Stimulated activated CD4-positive, alpha-beta T cell treated with anti-CD3 and anti-CD28 coated beads, TNF-alpha, amount 100 ng/mL, for 4 hours (primary cell): Measurements from ENCODE around the gene KLHL41.

Experiments used
- DNase-seq, 3 experiments: peaks; one replicate each; pipeline ENCODE4 v3.0.0-alpha.2; 2020; ENCODE audit warnings: low read depth in 3 of 3

The KLHL41 gene

DNA sequence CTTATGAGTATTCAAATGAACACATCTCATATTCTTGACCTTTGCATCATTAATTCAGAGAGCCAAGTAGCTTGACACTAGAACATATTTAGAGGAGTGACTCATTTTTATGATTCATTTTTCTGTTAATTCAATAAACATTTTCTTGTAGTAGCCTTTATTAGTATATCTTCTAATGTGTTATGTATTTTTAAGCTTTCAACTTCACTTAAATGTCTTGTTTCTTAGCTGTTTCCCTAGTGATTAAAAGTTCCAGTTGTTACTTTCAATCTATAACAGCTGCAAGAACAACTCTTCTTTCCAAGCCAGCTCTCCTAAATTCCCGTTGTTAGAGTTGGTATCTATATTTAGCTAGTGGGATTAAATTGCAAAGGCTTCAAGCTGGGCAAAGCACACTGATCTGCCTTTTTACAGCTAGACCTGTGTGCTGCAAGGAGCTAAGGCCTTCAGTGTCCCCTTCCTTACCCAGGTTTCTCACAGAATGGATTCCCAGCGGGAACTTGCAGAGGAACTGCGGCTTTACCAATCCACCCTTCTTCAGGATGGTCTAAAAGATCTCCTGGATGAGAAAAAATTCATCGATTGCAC, at the start of gene KLHL41:
Gene KLHL41 (plus strand): TSS at position 405 of the 588 bp plus-strand sequence. CDS start 77 bp downstream, at position 482.
- no peak for DNase-seq

DNA sequence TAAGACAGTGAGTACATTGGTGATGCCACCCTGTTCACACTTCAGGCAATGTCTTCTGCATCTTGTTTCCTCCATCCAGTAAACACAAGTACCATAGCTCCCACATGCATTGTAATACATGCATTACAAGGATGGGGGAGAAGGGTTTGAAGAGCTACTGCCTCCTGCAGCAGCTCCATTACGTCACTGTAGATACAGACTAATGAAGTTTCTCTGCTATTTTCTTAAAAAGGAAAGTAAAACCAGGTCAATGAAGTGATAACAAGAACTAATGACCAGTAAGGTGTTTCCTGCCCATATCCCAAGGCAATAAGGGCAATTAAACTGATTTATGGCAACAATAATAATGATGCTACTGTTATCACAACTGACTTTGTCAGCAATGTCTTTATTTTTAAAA, 48.4 kb upstream of the KLHL41 start:
- no peak for DNase-seq

DNA sequence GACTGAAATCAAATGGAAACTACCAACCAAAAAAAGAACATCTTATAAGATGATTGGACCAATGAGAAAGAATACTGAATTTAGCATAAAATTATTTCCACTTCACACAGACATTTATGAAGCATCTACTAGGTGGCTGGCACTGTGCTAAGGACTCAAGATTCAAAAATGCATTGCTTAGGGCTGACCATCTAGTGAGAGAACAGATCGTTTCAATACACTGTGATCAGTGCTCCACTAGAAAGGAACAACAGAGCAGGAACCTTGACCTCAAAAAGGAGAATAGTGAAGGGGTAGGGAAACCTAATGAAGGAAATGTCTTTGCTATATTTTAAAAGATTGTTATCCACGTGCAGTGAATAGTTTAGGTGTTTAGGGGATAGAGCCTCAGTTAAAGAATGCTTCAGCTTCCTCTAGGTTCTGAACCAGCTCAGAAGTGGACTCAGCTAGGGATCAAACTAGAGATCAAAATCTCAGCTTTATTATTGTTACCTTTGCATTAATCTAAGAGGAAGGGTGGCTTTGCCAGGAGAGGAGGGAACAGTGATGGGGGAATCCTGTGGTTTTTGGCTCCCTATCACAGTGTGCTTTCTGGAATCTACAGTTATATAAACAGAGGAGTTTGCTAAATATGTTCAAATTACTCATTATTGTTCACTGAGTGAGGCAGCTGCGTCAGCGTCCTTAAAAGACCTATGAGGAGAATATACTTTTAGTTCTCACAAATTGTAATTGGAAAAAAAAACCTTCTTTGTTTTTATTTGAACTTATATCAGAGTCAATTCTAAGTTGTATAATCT, 46.4 kb upstream of the KLHL41 start:
- no peak for DNase-seq

DNA sequence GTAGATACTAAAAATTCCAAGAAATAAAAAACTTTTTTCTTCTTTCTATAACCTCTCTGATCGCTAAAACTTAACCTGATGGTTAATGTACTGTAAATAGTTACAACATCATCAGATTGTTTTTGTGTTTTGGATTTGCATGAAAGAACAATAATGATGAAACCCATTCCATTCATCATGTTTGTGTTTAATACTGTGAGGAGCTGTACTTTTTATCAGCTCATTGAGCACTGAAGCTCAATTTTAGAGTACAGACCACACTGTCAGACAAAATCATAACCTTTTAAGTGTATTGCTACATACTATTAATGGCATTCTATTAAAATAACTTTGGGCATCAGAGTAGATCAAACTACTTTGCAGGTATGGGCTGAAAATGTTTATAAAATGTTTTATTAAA, 45.0 kb upstream of the KLHL41 start:
- DNase-seq: no peak

DNA sequence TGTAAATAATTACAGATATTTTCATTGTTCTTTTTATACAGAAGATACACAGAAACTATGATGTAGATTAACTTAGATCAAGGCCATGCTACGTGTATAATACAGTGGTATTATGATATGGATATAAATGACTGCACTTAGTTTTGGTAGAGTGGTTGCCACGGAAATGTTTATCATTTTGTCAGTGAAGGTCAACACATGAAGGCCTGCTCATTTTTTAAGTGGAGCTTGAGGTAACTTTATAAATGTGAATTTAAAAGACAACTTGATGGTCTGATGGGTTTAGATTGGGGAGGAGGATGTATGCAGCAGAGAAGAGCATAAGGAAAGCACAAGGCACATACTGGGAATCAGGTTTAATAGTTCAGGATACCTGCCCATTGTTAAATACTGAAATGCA, 44.6 kb upstream of the KLHL41 start:
- no peak for DNase-seq

DNA sequence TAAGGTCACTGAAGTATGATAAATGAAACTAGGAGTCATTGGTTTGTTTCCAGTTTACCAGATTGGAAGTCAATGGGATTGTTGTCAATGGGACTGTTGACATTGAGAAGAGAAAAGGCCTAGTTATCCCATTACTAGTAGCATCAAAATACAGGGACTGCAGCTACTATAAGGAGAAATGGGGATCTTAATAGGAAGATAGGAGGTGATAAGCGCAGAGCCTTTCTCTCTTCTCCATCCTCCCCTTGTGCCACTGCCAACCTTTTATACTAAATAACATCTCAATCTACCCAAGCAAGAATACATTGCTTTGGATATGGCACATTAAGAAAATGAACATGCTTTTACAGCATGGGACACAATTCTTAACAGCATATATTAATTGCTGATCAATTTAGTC, 40.7 kb upstream of the KLHL41 start:
- no peak for DNase-seq

DNA sequence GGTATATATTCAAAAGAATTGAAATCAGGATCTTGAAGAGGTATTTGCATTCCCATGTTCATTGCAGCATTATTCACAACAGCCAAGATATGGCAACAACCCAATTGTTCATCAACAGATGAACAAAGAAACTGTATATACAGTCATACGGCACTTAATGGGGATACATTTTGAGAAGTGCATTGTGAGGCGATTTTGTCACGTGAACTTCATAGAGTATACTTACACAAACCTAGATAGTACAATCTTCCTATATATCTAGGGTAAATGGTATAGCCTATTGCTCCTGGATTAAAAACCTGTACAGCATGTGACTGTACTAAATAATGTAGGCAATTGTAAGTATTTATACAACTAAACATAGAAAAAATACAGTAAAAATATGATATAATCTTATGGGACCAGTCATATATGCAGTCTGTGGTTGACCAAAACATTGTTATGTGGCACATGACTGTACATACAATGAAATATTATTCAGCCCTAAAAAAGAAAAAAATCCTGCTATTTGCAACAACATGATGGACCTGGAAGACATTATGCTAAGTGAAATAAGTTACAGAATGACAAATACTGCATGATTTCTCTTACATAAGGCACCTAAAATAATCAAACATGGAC, 39.4 kb upstream of the KLHL41 start:
- no peak for DNase-seq

DNA sequence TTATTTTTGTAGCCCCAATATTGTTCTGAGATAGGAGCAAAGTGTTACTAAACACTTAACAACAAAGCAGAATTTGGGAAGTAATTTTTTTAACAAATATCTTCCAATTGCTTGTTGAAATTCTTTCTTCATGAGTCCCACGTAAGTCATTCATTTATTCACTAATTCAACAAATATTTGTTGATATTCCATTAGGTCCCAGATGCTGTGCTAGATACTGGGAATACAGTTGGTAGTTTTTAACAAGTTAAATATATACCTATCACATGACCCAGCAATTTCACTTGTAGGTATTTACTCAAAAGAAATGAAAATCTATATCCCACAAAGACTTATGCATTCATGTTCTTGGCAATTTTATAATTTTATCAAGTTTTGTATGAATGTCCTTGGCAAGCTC, 37.3 kb upstream of the KLHL41 start:
- no peak for DNase-seq

DNA sequence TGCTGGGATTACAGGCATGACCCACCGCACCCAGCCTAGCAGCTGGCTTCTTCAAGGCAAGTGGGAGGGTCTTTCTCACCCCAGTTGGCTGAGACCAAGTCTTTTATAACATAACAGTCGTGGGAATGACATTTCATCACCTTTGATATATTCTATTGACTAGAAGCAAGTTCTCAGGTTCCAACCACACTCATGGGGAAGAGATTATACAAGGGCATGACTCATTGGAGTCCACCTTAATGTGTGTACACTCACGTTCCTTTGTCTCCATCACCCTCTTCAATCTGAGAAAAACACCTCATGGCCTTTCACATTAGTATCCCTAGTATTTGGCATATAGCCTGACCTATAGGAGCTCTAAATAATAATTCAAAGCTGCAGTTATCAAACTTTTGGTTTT, 33.0 kb upstream of the KLHL41 start:
- no peak for DNase-seq

DNA sequence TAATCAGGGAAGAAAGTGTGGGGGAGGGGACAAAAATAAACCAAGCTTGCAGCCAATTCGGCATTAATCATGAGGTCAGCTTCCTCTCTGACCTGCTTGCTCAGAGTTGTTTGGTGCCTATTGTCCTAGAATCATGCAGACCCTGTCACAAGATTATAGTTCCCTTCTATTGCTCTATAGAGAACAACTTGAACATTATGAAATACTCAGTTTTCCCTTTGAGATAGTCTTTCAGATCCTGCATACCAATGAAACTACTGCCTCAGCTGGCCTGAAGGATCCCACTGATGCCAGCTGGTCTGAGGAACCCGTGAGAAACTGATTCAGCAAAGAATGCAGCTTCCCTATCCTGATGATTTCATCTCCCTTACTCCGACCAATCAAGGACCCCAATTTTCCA, 31.2 kb upstream of the KLHL41 start:
- no peak for DNase-seq

DNA sequence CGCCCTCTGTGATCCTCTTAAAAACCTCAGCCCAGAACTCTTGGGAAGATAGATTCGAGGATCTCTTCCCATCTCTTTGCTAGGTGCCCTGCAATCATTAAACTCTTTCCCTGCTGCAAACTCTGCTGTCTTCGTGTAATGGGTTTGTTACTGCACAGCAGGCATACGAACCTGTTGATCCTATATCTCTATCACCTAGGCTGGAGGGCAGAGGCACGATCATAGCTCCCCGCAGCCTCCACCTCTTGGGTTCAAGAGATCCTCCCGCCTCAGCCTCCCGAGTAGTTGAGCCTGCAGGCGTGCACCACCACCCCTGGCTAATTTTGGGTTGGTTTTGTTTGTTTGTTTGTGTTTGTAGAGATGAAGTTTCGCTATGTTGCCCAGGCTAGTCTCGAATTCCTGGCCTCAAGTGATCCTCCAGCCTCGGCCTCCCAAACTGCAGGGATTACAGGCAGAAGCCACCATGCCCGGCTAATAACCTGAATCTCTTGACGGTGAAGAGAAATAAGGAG, 30.7 kb upstream of the KLHL41 start:
- no peak for DNase-seq

DNA sequence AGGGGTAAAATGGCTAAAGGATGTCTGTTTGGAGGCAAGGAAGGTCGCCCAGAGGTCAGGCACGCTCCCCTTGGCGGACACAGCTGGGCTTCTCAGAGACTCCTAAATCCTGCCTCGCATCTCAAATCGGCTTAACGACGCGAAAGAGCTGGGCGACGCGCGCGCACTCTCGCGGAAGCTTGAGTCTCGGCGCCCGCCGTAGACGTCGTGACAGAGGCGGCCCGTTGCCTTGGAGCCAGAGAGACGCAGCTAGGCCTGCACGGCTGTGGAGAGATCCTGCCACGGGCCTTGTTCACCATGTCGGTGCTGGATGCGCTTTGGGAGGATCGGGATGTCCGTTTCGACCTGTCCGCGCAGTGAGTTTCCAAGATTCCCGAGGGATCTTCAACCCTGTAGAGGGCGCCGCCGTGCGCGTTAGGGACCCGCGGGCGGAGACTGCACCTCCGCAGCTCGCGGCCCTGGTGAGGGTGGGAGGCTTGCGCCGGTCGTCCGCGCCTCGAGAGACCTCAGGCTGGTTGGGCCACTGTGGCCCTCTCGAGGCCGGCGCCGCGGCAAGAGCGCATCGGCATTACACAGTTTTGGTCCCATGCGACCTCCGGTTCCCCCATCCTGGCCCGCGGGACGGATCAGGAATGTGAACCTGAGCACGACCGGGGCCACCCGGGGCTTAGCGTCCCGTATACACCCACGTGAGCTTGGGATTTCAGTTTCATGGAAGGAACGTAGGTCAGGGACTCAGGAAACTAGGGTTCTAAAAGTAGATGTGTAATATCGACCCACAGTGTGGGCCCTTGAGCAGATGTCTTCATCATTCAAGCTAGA, 30.0 kb upstream of the KLHL41 start, which contains the start of gene BBS5:
Gene BBS5 (plus strand): TSS at position 238 of the 822 bp plus-strand sequence. CDS start 60 bp downstream, at position 298.
- peak; percentile 36 to 53 (median 51) for DNase-seq

DNA sequence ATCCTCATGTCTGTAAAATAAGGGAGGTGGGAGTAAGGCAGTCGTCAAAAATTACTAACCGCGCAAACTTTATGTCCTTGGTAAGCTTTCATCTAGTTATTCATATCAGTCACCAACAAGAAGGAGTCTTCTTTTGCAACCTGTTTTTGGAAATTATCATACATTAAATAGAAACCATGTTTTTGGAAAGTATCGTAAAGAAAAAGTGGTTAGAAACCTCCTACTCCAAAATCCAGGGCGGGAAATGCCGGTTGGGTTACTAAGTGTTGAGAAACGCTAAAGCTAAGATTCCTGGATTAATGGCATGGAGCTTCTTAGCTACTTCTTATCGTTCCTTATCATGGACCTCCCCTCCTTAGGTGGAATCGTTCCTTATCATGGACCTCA, 29.4 kb upstream of the KLHL41 start:
- no peak for DNase-seq

DNA sequence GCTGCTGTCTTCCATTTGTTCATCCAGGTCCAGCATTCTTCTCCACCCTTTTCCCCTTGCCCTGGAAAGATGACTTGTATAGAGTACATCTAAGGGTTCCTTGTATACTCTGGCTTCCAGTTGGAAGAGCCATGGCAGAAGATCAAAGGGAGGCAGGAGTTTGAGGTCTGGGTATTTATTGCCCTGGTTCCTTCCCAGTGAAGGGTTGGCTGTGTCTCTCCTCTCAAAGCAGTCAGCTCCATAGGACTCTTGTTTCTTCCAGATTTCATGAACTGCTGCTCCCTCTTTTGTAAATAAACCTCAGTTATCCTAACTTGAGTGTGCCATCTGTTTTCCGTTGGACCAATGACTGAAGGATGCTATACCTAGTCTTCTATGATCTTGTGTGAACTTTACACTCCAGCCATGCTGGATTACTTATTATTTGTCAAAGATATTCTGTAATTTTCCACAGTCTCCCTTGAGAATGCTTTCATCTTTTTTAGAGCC, 23.8 kb upstream of the KLHL41 start:
- DNase-seq: no peak

DNA sequence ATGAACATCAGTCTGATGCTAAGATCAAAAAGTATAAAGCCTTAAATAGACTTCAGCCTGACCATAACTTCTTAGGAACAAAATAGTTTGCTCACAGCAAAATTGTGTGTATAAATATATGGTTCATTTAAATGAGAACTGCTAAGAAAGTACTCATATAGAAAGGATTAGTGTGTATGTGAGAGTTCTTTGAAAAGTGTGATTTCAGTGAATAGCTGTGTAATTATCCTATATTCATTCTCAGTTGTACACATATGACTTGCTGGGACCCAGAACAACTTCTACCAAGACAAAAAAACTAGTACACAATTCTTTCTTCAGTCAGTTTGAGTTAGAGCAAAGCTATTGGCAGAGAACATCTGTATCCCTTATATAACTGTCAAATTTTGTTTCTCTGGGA, 23.0 kb upstream of the KLHL41 start:
- no peak for DNase-seq

DNA sequence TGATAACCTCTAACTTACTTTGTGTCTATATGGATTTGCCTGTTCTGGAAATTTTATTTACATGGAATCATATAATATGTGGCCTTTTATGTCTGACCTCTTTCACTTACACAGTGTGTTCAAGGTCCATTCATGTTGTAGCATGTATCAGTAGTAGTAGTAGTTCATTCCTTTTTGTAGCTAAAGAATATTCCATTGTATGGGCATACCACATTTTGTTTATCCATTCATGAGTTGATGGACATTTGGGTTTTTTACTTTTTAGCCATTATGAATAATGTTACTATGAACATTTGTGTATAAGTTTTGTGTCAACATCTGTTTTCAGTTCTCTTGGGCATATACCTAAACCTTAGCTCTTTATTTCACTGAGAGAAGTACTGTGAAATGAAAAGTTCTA, 18.7 kb upstream of the KLHL41 start:
- no peak for DNase-seq

DNA sequence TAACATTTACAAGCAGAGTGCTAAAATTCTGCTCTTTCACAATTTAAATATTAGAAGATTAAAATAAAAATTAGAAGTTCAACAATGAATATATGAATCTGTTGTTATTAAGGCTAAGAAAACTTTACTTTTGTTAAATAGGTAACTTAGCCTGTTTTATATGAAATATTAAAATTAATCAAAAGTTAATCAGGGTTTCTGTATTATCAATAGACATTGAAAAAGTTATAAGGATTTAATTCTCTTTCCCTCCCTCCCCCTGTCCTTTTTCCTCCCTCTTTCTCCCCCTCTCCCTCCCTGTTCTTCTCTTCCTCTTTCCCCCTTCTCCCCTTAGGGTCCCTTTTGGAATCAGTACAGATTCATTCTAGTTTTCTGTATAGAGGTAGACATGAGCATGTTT, 18.1 kb upstream of the KLHL41 start:
- DNase-seq: no peak

DNA sequence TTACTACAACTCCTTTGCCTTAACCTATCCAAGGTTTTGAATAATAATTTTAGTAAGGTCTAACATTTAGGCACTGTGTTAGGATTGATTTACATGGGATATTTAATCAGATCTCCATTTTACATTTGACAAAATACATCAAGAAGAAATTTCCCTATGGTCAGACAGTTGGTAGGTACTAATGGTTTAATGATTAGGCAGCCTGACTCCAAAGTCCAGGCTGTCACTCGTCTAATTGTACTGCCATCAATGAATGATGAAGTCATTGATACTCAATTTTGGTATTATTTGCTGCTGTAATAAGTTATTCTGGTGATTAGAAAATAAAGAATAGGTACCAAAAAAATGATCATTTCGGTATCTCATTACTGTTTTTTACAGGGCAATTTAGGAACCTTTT, 16.1 kb upstream of the KLHL41 start:
- DNase-seq: no peak

DNA sequence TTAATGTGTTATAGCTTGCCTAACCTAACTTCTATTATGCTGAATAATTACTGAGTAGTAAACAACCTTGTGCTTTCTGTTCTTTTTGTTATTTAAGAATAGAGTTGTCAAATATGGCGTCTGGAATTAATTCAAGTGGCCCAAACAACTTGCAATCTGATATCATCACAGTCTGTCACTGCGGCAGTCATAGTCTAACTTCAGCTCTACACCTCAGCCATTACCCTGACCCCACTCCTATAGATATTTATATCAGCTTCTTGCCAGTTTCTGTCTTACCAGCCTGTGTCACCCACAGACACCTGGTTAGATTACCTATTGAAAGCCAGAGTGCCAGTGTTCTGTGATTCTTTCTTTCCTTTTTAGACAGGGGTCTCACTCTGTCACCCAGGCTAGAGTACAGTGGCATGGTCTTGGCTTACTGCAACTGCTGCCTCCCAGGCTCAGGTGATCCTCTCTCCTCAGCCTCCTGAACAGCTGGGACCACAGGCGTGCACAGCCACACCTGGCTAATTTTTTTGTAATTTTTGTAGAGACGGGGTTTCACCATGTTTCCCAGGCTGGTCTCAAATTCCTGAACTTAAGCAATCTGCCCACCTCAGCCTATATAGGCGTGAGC, 14.1 kb upstream of the KLHL41 start:
- no peak for DNase-seq

DNA sequence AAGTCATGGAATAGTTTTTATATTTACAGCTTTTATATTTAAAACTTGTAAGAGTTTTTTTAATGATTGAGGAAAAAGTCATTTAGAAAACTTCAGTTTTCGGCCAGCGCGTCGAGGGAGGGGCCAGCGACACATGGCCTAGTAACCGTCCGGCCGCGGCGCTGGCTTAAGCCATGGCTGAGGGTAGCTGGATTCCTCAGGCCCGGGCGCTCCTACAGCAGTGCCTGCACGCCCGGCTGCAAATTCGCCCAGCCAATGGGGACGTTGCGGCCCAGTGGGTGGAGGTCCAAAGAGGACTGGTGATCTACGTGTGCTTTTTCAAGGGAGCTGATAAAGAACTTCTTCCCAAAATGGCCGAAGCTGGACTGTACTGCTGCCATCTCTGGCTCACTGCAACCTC, 4.9 kb upstream of the KLHL41 start:
- no peak for DNase-seq

DNA sequence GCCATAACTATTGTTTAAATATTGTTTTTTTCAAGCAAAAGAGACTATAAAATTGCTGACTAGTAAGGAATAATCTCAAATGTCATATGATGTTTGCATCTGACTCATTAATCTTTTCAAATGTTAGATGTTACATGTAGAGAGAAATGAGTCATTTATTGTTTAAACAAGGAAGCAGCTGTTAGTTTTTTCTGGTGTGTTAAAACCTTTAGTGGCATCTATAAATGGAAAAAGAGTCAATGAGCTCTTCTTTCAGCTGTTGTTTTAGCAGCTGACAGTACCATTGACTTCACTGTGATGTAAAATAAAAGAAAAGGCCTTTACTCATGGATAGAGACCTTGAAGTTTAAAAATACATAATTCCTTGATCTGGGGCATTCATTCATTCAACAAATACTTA, 1.8 kb upstream of the KLHL41 start:
- DNase-seq: no peak
